HepG2 (cell line): Measurements from ENCODE around the gene DCDC2. TPM values are rescaled to one million over a fixed set of nuclear protein-coding genes. Genes with fewer than 3 reads are reported as not detected.
A peak's percentile ranks its signal among the peaks of the same experiment; 100 is the strongest.

ENCODE experiments used
- AGO2 ChIP-seq: fragments of 200-400 bp; formaldehyde crosslinking; optimal IDR thresholded peaks from 2 replicates; pipeline ENCODE3; 2017; ENCODE audit warnings: mild to moderate bottlenecking, low read depth, low read length, moderate library complexity
- ATF1 ChIP-seq: IDR thresholded peaks from 2 replicates; pipeline ENCODE4 v1.6.1; 2016; ENCODE audit warnings: mild to moderate bottlenecking, control low read depth
- CSRNP1 ChIP-seq: sonication (generic); formaldehyde crosslinking; IDR thresholded peaks from 2 replicates; pipeline ENCODE4 v1.8.1; 2023; ENCODE audit warnings: mild to moderate bottlenecking, missing genetic modification reagents
- DMTF1 ChIP-seq: sonication (generic); formaldehyde crosslinking; IDR thresholded peaks from 2 replicates; pipeline ENCODE4 v1.4.0; 2020; ENCODE audit warnings: mild to moderate bottlenecking, missing genetic modification reagents
- GATA4 ChIP-seq: sonication (generic); IDR thresholded peaks from 2 replicates; pipeline ENCODE4 v1.6.1; 2016; ENCODE audit warnings: antibody characterized with exemption, low read depth, borderline replicate concordance
- HNF4A ChIP-seq: sonication (generic); formaldehyde crosslinking; IDR thresholded peaks from 2 replicates; pipeline ENCODE4 v1.4.0; 2020; ENCODE audit warnings: missing genetic modification reagents
- ISL2 ChIP-seq: sonication (generic); formaldehyde crosslinking; IDR thresholded peaks from 2 replicates; pipeline ENCODE4 v1.5.0; 2020; ENCODE audit warnings: missing genetic modification reagents
- KAT8 ChIP-seq: IDR thresholded peaks from 2 replicates; pipeline ENCODE4 v1.6.1; 2016; ENCODE audit warnings: missing genetic modification reagents, missing compliant biosample characterization
- KDM4B ChIP-seq: sonication (generic); formaldehyde crosslinking; IDR thresholded peaks from 2 replicates; pipeline ENCODE4 v1.4.0; 2020; ENCODE audit warnings: missing genetic modification reagents
- KLF12 ChIP-seq: sonication (generic); formaldehyde crosslinking; IDR thresholded peaks from 2 replicates; pipeline ENCODE4 v1.4.0; 2020; ENCODE audit warnings: missing genetic modification reagents, borderline replicate concordance
- MED13 ChIP-seq: sonication (generic); formaldehyde crosslinking; IDR thresholded peaks from 2 replicates; pipeline ENCODE4 v1.5.0; 2020; ENCODE audit warnings: missing genetic modification reagents
- MIXL1 ChIP-seq: IDR thresholded peaks from 2 replicates; pipeline ENCODE4 v1.6.1; 2016
- NCOR1 ChIP-seq: fragments of 200-600 bp; sonication (generic); IDR thresholded peaks from 2 replicates; pipeline ENCODE4 v1.7.0; 2017; ENCODE audit warnings: antibody characterized with exemption, low read length, borderline replicate concordance
- PPARG ChIP-seq: conservative IDR thresholded peaks from 2 replicates; pipeline ENCODE4 v1.6.1; 2016; ENCODE audit warnings: missing biosample characterization, missing genetic modification reagents
- REPIN1 ChIP-seq: sonication (generic); formaldehyde crosslinking; IDR thresholded peaks from 2 replicates; pipeline ENCODE4 v1.8.0; 2022; ENCODE audit warnings: missing genetic modification reagents, low read depth, mild to moderate bottlenecking, borderline replicate concordance
- SAP130 ChIP-seq: IDR thresholded peaks from 2 replicates; pipeline ENCODE4 v1.6.1; 2016; ENCODE audit warnings: low read depth
- SIN3B ChIP-seq: fragments of 150-350 bp; IDR thresholded peaks from 2 replicates; pipeline ENCODE4 v1.6.1; 2014; ENCODE audit warnings: low read length
- ZBED4 ChIP-seq: sonication (generic); formaldehyde crosslinking; IDR thresholded peaks from 2 replicates; pipeline ENCODE4 v1.4.0; 2020; ENCODE audit warnings: missing genetic modification reagents, borderline replicate concordance
- ZFP90 ChIP-seq: sonication (generic); formaldehyde crosslinking; IDR thresholded peaks from 2 replicates; pipeline ENCODE4 v1.8.0; 2022; ENCODE audit warnings: missing genetic modification reagents, mild to moderate bottlenecking, inconsistent platforms, borderline replicate concordance
- ZFX ChIP-seq: sonication (generic); formaldehyde crosslinking; IDR thresholded peaks from 2 replicates; pipeline ENCODE4 v1.4.0; 2020; ENCODE audit warnings: mild to moderate bottlenecking, low read depth, missing genetic modification reagents, moderate library complexity
- ZMYM4 ChIP-seq: sonication (generic); formaldehyde crosslinking; IDR thresholded peaks from 2 replicates; pipeline ENCODE4 v1.8.1; 2023; ENCODE audit warnings: mild to moderate bottlenecking, missing genetic modification reagents
- ZNF563 ChIP-seq: sonication (generic); formaldehyde crosslinking; IDR thresholded peaks from 2 replicates; pipeline ENCODE4 v1.8.0; 2022; ENCODE audit warnings: mild to moderate bottlenecking, moderate library complexity, missing genetic modification reagents
- ZNF775 ChIP-seq: sonication (generic); formaldehyde crosslinking; IDR thresholded peaks from 2 replicates; pipeline ENCODE4 v1.4.0; 2020; ENCODE audit warnings: missing genetic modification reagents, mild to moderate bottlenecking, moderate library complexity, borderline replicate concordance
- ZNF790 ChIP-seq: sonication (generic); formaldehyde crosslinking; IDR thresholded peaks from 2 replicates; pipeline ENCODE4 v1.8.0; 2022; ENCODE audit warnings: missing genetic modification reagents, mild to moderate bottlenecking, borderline replicate concordance
- ZSCAN29 ChIP-seq: sonication (generic); formaldehyde crosslinking; conservative IDR thresholded peaks from 2 replicates; pipeline ENCODE4 v1.4.0; 2020; ENCODE audit warnings: mild to moderate bottlenecking, missing genetic modification reagents
- polyA plus RNA-seq, 8 experiments: library from polyadenylated mRNA; depleted of rRNA in 3 of 8; stranded (reverse) in 7 of 8; unstranded in 1 of 8; fragments of >200 nt; fragmentation: Illumina TruSeq in 4 of 8; extraction: Trizol in 4 of 8; gene quantifications; 2 replicates each; pipeline versions ENCODE4 v1.2.1 to v1.2.3, GENCODE V29; 2011 to 2016; ENCODE audit warnings: low read depth in 4 of 8, missing spikeins in 1 of 8, mixed read lengths in 1 of 8; ENCODE audit not compliant: insufficient read depth in 1 of 8
- total RNA-seq, 5 experiments: library from RNA; depleted of rRNA; stranded (reverse); fragments of >200 nt; fragmentation: Illumina TruSeq; extraction: Trizol; gene quantifications; 2 replicates each; pipeline ENCODE4 v1.2.3, GENCODE V29; 2016; ENCODE audit warnings: low read depth in 1 of 5

DCDC2 gene
- total and polyA plus RNA-seq, 2 of the 13 experiments (the other 11 are each of a cell fraction or from before 2014, with no cell fraction given), result 9.0 to 36.2 TPM

- TF ChIP-seq DMTF1 (no peak), CSRNP1 (CRISPR knock-in tag) (peak; percentile 59; the same call in 1 of the 2 replicates), KAT8 (CRISPR knock-in tag) (peak; percentile 33; the same call in 1 of the 2 replicates), REPIN1 (CRISPR knock-in tag) (peak; percentile 81; the same call in 1 of the 2 replicates), ISL2 (peak; percentile 95), ZBED4 (CRISPR knock-in tag) (peak; percentile 40; the same call in 1 of the 2 replicates), HNF4A (peak; percentile 96), ZNF563 (CRISPR knock-in tag) (no peak), NCOR1 (peak; percentile 95), ZMYM4 (peak; percentile 52), ZNF790 (CRISPR knock-in tag) (no peak), ZFP90 (CRISPR knock-in tag) (0 out of 2 replicates have a peak, but pooled peaks have one; percentile 57), SIN3B (no peak), KDM4B (CRISPR knock-in tag) (peak; percentile 55; the same call in 1 of the 2 replicates), PPARG (CRISPR knock-in tag) (peak; percentile 92), ZSCAN29 (CRISPR knock-in tag) (0 out of 2 replicates have a peak, but pooled peaks have one; percentile 53), ATF1 (peak; percentile 59; the same call in 1 of the 2 replicates), AGO2 (no peak), MIXL1 (CRISPR knock-in tag) (peak; percentile 54; the same call in 1 of the 2 replicates), SAP130 (peak; percentile 68), GATA4 (peak; percentile 52; the same call in 1 of the 2 replicates), ZNF775 (CRISPR knock-in tag) (no peak), ZFX (peak; percentile 61), KLF12 (CRISPR knock-in tag) (0 out of 2 replicates have a peak, but pooled peaks have one; percentile 45), MED13 (CRISPR knock-in tag) (peak; percentile 66; the same call in 1 of the 2 replicates)
Observed at GRCh38 chr6:24148154-24148570, 209.7 kb downstream of the DCDC2 start (continued).
